ENCODE measurements around the gene SDS.

The SDS gene

GRCh38 chr12:113428482-113428881, 24.8 kb upstream of the SDS start:
- no peak for DNase-seq (ENCODE audit: low read depth)
- TF ChIP-seq, protein P1, sequence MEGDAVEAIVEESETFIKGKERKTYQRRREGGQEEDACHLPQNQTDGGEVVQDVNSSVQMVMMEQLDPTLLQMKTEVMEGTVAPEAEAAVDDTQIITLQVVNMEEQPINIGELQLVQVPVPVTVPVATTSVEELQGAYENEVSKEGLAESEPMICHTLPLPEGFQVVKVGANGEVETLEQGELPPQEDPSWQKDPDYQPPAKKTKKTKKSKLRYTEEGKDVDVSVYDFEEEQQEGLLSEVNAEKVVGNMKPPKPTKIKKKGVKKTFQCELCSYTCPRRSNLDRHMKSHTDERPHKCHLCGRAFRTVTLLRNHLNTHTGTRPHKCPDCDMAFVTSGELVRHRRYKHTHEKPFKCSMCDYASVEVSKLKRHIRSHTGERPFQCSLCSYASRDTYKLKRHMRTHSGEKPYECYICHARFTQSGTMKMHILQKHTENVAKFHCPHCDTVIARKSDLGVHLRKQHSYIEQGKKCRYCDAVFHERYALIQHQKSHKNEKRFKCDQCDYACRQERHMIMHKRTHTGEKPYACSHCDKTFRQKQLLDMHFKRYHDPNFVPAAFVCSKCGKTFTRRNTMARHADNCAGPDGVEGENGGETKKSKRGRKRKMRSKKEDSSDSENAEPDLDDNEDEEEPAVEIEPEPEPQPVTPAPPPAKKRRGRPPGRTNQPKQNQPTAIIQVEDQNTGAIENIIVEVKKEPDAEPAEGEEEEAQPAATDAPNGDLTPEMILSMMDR (IDR thresholded peaks at IDR 0.05; ENCODE audit: low read length, missing control alignments) = no peak
- no peak overlapping the region for H3K4me3 ChIP-seq (replicated peaks; ENCODE audit: low read depth, low read length)

- no peak for DNase-seq (ENCODE audit: low read depth)
- TF ChIP-seq, protein P1 (IDR thresholded peaks at IDR 0.05; ENCODE audit: low read length, missing control alignments) = no peak
- H3K4me3 ChIP-seq (replicated peaks; ENCODE audit: low read depth, low read length) = no peak overlapping the region
Measured at GRCh38 chr12:113427882-113428281, 24.2 kb upstream of the SDS start.

DNA sequence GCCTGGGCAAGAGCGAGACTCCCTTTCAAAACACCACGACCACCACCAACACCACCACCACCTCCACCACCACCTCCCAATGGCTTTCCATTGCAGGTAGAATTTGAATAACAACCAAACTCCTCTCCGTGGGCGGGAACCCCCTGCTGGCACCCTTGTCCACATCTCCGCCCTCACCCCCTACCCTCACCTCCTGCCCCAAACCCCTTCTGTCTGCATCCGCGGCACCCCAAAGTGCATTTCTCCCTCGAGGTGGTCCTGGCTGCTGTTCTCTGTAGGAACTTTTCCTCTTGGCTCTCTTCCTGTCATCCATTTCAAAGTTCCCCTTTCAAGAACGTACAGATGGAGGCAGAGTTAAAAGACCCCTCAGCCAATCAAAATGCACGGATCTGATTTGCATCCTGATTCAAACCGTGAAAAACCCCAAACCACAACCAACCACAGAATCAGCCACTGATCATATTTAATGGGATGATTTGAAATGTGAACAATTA, 22.3 kb upstream of the SDS start:
- TF ChIP-seq, protein P1 (IDR thresholded peaks at IDR 0.05; ENCODE audit: low read length, missing control alignments) = no peak
- H3K4me3 ChIP-seq (replicated peaks; ENCODE audit: low read depth, low read length) = no peak overlapping the region
- DNase-seq (ENCODE audit: low read depth) = no peak

DNA sequence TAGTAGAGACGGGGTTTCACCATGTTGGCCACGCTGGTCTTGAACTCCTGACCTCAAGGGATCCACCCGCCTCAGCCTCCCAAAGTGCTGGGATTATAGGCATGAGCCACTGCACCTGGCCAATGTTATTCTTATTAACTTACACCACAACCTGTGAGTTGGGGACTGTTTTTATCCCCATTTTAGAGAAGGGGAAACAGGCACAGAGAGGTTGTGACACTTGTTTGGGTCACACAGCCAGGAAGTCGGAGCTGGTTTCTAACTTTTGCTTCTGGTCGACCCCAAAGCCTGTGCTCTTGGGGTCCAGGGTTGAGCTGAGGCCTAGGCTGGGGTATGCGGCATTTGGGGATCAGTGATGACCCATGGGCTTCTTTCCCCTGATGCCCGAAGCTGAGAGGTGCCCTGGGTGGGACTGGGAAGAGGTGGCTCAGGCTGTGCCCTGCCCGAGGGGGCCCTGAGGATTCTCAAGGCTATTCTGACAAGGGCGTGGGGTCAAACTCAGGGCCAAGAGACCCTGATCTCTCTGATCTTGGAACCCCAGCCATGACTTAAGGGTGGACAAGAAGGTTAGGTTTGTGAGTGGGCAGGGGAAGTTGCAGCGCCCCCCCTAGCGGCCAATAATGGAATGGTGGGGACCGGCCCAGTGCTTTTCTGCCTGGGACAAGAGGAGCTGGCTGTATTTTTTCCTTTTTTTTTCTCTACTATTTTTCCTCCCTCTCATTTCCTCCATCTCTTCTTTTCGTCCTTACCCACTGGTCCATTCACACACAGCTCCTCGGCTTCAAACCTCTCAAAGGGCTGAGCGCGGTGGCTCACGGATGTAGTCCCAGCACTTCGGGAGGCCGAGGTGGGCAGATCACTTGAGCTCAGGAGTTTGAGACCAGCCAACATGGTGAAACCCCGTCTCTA, 21.5 kb upstream of the SDS start:
- no peak overlapping the region for H3K4me3 ChIP-seq (replicated peaks; ENCODE audit: low read depth, low read length)
- peak; percentile 71 for DNase-seq (ENCODE audit: low read depth)
- TF ChIP-seq, protein P1 (IDR thresholded peaks at IDR 0.05; ENCODE audit: low read length, missing control alignments) = peak; percentile 90

- H3K4me3 ChIP-seq (replicated peaks; ENCODE audit: low read depth, low read length) = no peak overlapping the region
- TF ChIP-seq, protein P1 (IDR thresholded peaks at IDR 0.05; ENCODE audit: low read length, missing control alignments) = no peak
- no peak for DNase-seq (ENCODE audit: low read depth)
Measured at GRCh38 chr12:113424456-113424855, 20.8 kb upstream of the SDS start.

GRCh38 chr12:113422886-113423669, 19.4 kb upstream of the SDS start:
- no peak for DNase-seq (ENCODE audit: low read depth)
- H3K4me3 ChIP-seq (replicated peaks; ENCODE audit: low read depth, low read length) = peak overlapping the region; percentile 79
- TF ChIP-seq, protein P1 (IDR thresholded peaks at IDR 0.05; ENCODE audit: low read length, missing control alignments) = no peak
